GM18870 (cell line): ENCODE measurements around the gene APBA2.

Source experiments
- ATAC-seq: cut with Tn5 transposase; IDR thresholded peaks from one replicate; pipeline ENCODE4 v1.9.1; 2021; ENCODE audit warnings: moderate library complexity; ENCODE audit not compliant: unreplicated experiment

Gene APBA2

GRCh38 chr15:28914046-28914445 is 28.3 kb downstream of the APBA2 start:
- no peak for ATAC-seq

GRCh38 chr15:28914483-28915023 is 28.8 kb downstream of the APBA2 start:
- no peak for ATAC-seq

- ATAC-seq = no peak
Observed at GRCh38 chr15:28915041-28915810, 29.5 kb downstream of the APBA2 start.

GRCh38 chr15:28915935-28916334 is 30.2 kb downstream of the APBA2 start:
- ATAC-seq = no peak

GRCh38 chr15:28917791-28918140 is 32.0 kb downstream of the APBA2 start:
- no peak for ATAC-seq

GRCh38 chr15:28918141-28918983 is 32.6 kb downstream of the APBA2 start:
- ATAC-seq = no peak

GRCh38 chr15:28919201-28919635 is 33.4 kb downstream of the APBA2 start:
- ATAC-seq = no peak

GRCh38 chr15:28919679-28920655 is 34.2 kb downstream of the APBA2 start:
- ATAC-seq = no peak

GRCh38 chr15:28920781-28921331 is 35.1 kb downstream of the APBA2 start:
- no peak for ATAC-seq

- ATAC-seq = no peak
Observed at GRCh38 chr15:28921336-28921735, 35.6 kb downstream of the APBA2 start.

GRCh38 chr15:28921919-28922706 is 36.3 kb downstream of the APBA2 start:
- ATAC-seq = no peak

- ATAC-seq = no peak
Observed at GRCh38 chr15:28922707-28923012, 36.9 kb downstream of the APBA2 start.

- no peak for ATAC-seq
Observed at GRCh38 chr15:28923726-28924280, 38.0 kb downstream of the APBA2 start.

GRCh38 chr15:28927043-28927442 is 41.3 kb downstream of the APBA2 start:
- ATAC-seq = no peak

- ATAC-seq = no peak
Observed at GRCh38 chr15:28929200-28929599, 43.4 kb downstream of the APBA2 start.

GRCh38 chr15:28930011-28930410 is 44.2 kb downstream of the APBA2 start:
- no peak for ATAC-seq

- ATAC-seq = no peak
Observed at GRCh38 chr15:28930476-28931291, 44.9 kb downstream of the APBA2 start.

GRCh38 chr15:28931828-28932227 is 46.1 kb downstream of the APBA2 start:
- ATAC-seq = no peak

GRCh38 chr15:28932361-28932760 is 46.6 kb downstream of the APBA2 start:
- ATAC-seq = no peak
